Activated CD4-positive, alpha-beta T cell treated with anti-CD3 and anti-CD28 coated beads for 36 hours (primary cell): ENCODE measurements around the gene TNS1. TPM values are rescaled to one million over a fixed set of nuclear protein-coding genes. Genes with fewer than 3 reads are reported as not detected.
"Not testable (repeated sequence)": the region's sequence is repeated elsewhere in the genome, so short reads cannot be mapped to it uniquely, and the experiment has no call there.

Experiments
- ATAC-seq: fragments of 200-7000 bp; cut with Tn5 transposase; one replicate; pipeline ENCODE4 v1.10.0; 2021; ENCODE audit warnings: mild to moderate bottlenecking, moderate library complexity
- CTCF ChIA-PET: fragments of 350-600 bp; sonication (Branson Sonifier 250); formaldehyde crosslinking; loops from one replicate; lab custom pipeline; 2021; ENCODE audit warnings: antibody characterized with exemption; lab: Charles Lee
- POLR2A ChIA-PET: fragments of 350-600 bp; sonication (Branson Sonifier 250); formaldehyde crosslinking; loops from one replicate; lab custom pipeline; 2021; ENCODE audit warnings: antibody characterized with exemption, inconsistent platforms; lab: Charles Lee
- DNase-seq: peaks from one replicate; pipeline ENCODE4 v3.0.0-alpha.2; 2020
- H3K27ac Mint-ChIP-seq: one replicate; pipeline ENCODE4 v1.8.0; 2021; ENCODE audit warnings: mixed read lengths
- H3K27me3 Mint-ChIP-seq: one replicate; pipeline ENCODE4 v1.8.0; 2021; ENCODE audit warnings: mixed read lengths
- H3K36me3 Mint-ChIP-seq: one replicate; pipeline ENCODE4 v1.8.0; 2021; ENCODE audit warnings: low read depth, mixed read lengths
- H3K4me1 Mint-ChIP-seq: one replicate; pipeline ENCODE4 v1.8.0; 2021; ENCODE audit warnings: mixed read lengths
- H3K4me3 Mint-ChIP-seq: one replicate; pipeline ENCODE4 v1.8.0; 2021; ENCODE audit warnings: mild to moderate bottlenecking, moderate library complexity, mixed read lengths
- H3K9me3 Mint-ChIP-seq: one replicate; pipeline ENCODE4 v1.8.0; 2021; ENCODE audit warnings: low read depth, mixed read lengths
- intact Hi-C, 2 experiments: fragments of 100-400 bp; cut with DNase I in 1 of 2; cut with micrococcal nuclease in 1 of 2; formaldehyde crosslinking; loops; one replicate each; pipeline versions ENCODE4 v1.14.2 to v1.15.1; 2022 to 2024; cut with DNase I, micrococcal nuclease
- total RNA-seq, 2 experiments: library from RNA; stranded (reverse); gene quantifications; one replicate each; pipeline ENCODE4 v1.2.3, GENCODE V29; 2021

Gene TNS1
- total RNA-seq, 2 experiments from 2014 or later, result 0.64 to 0.88 TPM

DNA sequence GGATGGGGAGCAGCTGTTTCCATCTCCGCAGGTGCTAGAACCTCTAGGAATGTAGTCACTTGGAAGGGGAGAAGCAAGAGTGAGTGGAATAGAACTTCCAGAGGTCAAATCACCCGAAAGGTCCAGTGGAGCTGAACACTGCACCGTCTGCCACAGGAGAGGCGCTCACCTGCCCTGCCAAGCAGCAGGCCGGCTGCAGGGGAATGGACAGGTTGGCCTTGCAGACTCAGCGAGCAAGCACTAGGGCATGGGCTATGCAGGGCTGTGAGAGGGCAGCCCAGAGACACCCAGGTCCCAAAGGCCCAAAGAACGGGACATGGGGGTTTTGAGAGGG, 214.2 kb downstream of the TNS1 start:
- no peak overlapping the region for H3K27ac Mint-ChIP-seq

DNA sequence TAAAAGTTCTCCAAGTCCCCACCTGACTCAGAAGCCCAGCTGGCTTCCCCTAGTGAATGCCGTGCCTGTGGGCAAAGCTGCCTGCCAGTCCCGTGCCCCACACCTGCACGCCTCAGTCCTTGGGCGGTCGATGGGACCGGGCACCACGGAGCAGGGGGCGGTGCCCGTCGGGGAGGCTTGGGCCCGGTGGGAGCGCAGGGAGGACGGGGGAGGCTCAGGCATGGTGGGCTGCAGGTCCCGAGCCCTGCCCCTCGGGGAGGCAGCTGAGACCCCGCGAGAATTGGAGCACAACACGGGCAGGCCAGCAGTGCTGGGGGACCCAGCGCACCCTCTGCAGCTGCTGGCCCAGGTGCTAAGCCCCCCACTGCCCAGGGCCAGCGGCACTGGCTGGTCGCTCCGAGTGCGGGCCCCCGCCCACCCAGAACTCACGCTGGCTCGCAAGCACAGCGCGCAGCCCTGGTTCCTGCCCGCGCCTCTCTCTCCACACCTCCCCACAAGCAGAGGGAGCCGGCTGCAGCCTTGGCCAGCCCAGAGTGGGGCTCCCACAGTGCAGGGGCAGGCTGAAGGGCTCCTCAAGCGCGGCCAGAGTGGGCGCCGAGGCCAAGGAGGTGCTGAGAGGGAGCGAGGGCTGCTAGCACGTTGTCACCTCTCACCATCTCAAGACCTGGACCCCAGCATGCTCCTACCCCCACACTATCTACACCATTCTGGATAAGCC, 215.5 kb downstream of the TNS1 start:
- DNase-seq (no peak), ATAC-seq (no peak)
- POLR2A ChIA-PET, result no interaction called here
- H3K36me3 Mint-ChIP-seq, result peaks cover 3% of the 10 kb centered on the region
- H3K27me3 Mint-ChIP-seq, result no peaks in the 10 kb centered on the region
- peaks cover 6% of the 10 kb centered on the region for H3K4me1 Mint-ChIP-seq
- no peak overlapping the region for H3K4me3 Mint-ChIP-seq
- CTCF ChIA-PET, result interaction anchor here (0.6 to 9.2 kb wide), 23 partner anchors 9 to 287 kb away, joined by 3 to 125 read pairs (median 6); partner anchors contain the start of gene RUFY4
- H3K9me3 Mint-ChIP-seq, result peaks cover 8% of the 10 kb centered on the region
- intact Hi-C loops, result no loop called here
- no peak overlapping the region for H3K27ac Mint-ChIP-seq

More for the DNA sequence above, 214.2 kb downstream of the TNS1 start:
- Mint-ChIP-seq H3K4me1 (peaks cover 6% of the 10 kb centered on the region), H3K36me3 (no peaks in the 10 kb centered on the region), H3K9me3 (no peaks in the 10 kb centered on the region), H3K27me3 (no peaks in the 10 kb centered on the region), H3K4me3 (no peak overlapping the region)
- intact Hi-C loops, result loop anchor here (1.0 kb wide), 4 partner anchors 98 to 281 kb away; partner anchors contain the start of gene RUFY4 (in 1 of the 2)
- DNase-seq, result no peak
- ChIA-PET CTCF (interaction anchor here (0.6 to 9.2 kb wide), 24 partner anchors 9 to 467 kb away, joined by 3 to 125 read pairs (median 4); partner anchors contain the start of gene RUFY4), POLR2A (no interaction called here)
- ATAC-seq, result no peak

DNA sequence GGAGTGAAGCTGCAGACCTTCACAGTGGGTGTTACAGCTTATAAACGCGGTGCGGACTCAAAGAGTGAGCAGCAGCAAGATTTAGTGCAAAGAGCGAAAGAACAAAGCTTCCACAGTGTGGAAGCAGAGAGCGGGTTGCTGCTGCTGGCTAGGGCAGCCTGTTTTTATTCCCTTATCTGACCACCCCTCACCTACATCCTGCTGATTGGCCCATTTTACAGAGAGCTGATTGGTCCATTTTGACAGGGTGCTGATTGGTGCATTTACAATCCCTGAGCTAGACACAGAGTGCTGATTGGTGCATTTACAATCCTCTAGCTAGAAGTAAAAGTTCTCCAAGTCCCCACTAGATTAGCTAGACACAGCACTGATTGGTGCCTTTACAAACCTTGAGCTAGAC, 216.2 kb downstream of the TNS1 start:
- H3K36me3 Mint-ChIP-seq, intact Hi-C loops, DNase-seq, H3K9me3 Mint-ChIP-seq, H3K4me1 Mint-ChIP-seq, H3K4me3 Mint-ChIP-seq, H3K27ac Mint-ChIP-seq, POLR2A ChIA-PET, ATAC-seq, H3K27me3 Mint-ChIP-seq: not testable (repeated sequence)
- CTCF ChIA-PET, result interaction anchor here (0.6 to 9.2 kb wide), 27 partner anchors 8 to 457 kb away, joined by 3 to 125 read pairs (median 6); partner anchors contain the start of gene RUFY4

DNA sequence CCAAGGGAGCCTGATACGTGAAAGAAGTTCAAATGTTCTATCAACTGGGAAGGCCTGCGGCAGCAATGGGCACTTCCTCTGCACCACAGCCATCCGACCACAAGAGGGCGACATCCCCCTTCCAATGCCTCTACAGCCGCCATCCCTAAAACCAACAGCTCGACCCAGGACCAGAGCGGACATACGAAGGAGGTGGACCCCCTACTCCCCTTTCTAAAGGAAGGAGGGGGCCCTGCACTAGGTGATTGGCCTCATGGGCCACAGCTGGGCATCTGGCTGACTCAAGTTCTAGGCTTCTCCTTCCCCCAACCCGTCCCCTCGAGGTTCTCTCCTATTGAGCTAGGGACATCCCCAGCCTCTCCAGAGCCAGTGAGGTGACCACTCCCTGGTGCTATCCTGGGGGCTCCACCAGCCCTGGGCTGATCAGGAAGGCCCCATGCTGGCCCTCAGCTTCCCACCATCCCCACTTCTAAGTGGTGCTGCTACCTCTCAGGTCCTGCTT, 217.2 kb downstream of the TNS1 start:
- CTCF ChIA-PET, result interaction anchor here (0.6 to 9.2 kb wide), 41 partner anchors 9 to 458 kb away, joined by 3 to 125 read pairs (median 4); partner anchors contain the start of gene RUFY4
- H3K4me3 Mint-ChIP-seq, result no peak overlapping the region
- no peaks in the 10 kb centered on the region for H3K27me3 Mint-ChIP-seq
- H3K9me3 Mint-ChIP-seq, result peaks cover 8% of the 10 kb centered on the region
- DNase-seq, result peak; percentile 88
- peak; percentile 71 for ATAC-seq
- H3K27ac Mint-ChIP-seq, result peak overlapping the region; percentile 2
- H3K36me3 Mint-ChIP-seq, result peaks cover 3% of the 10 kb centered on the region
- POLR2A ChIA-PET, result no interaction called here
- peaks cover 7% of the 10 kb centered on the region for H3K4me1 Mint-ChIP-seq
- intact Hi-C loops, result loop anchor here (1.0 kb wide), 5 partner anchors 101 to 283 kb away; no protein-coding TSS in a partner anchor

DNA sequence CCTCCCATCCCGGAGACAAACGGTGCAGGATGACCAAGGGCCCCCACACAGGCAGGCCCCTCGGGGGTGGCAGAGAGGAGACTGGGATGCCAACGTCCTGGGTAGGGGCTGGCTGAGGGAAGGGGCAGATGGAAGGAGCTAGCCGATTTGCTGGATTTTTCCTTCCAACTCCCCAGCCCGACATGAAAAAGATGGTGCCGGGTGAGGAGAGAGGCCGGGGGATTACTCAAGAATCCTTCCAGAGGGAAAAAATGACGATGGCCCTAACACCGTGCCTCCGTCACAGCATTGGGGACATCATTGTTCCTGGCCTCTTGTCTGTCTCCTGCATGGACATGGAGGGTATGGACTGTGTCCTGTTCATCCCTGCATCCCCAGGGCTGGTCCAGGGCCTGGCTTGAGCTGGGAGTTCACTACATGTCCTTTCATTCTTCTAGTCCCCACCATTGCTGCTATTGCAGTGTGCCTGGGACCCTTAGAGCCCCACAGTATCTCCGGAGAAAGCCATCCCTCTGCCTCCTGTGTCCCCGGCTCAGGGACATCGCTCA, 217.7 kb downstream of the TNS1 start:
- Mint-ChIP-seq H3K27ac (peak overlapping the region; percentile 2), H3K9me3 (peaks cover 8% of the 10 kb centered on the region), H3K27me3 (no peaks in the 10 kb centered on the region), H3K36me3 (peaks cover 3% of the 10 kb centered on the region), H3K4me1 (peaks cover 5% of the 10 kb centered on the region), H3K4me3 (no peak overlapping the region)
- intact Hi-C loops, result loop anchor here (1.0 kb wide), 5 partner anchors 101 to 283 kb away; no protein-coding TSS in a partner anchor
- ChIA-PET POLR2A (no interaction called here), CTCF (interaction anchor here (0.6 to 9.2 kb wide), 30 partner anchors 8 to 365 kb away, joined by 3 to 125 read pairs (median 5); partner anchors contain the start of gene RUFY4)
- DNase-seq, result no peak
- peak; percentile 20 for ATAC-seq

DNA sequence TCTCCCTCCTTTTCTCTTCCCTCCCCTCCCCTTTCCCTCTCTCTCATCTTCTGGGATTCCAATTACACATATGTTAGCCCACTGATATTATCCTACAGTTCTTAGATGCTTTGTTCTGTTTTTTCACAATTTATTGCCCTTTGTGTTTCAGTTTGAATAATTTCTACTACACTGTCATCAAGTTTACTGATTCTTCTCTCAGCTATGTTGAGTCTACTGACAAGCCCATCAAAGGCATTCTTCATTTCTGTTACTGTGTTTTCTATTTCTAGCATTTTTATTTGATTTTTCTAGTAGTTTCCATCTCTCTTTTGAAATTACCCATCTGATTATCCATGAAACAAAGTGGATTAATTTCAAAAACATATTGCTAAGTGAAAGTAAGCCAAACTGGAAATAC, 219.6 kb downstream of the TNS1 start:
- Mint-ChIP-seq H3K4me1 (peaks cover 11% of the 10 kb centered on the region), H3K36me3 (peaks cover 3% of the 10 kb centered on the region), H3K27me3 (no peaks in the 10 kb centered on the region), H3K27ac (no peak overlapping the region), H3K4me3 (no peak overlapping the region), H3K9me3 (peaks cover 8% of the 10 kb centered on the region)
- intact Hi-C loops, result no loop called here
- ChIA-PET POLR2A (no interaction called here), CTCF (interaction anchor here (0.7 to 2.0 kb wide), 4 partner anchors 9 to 210 kb away, joined by 3 to 8 read pairs (median 4); no protein-coding TSS in a partner anchor)
- ATAC-seq (no peak), DNase-seq (no peak)

DNA sequence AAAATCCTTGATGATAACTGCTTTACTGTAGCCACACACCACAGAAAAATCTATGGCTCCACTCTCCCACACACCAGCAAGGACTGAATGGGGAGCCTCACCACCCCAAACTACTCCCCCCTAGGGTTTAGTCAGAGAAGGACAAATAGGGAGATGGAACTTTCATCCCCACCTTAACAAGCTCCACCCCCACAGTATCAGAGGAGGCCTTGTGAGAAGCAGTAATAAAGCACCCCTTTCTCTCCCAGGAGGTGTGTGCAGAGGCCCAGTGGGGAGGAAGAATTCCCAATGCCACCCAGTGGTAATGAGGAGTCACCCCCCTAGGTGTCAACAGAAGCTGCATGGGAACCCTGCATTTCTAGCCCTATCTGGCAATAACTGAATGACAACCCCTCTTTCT, 224.9 kb downstream of the TNS1 start:
- H3K4me3 Mint-ChIP-seq, result no peak overlapping the region
- H3K36me3 Mint-ChIP-seq, result no peaks in the 10 kb centered on the region
- H3K27me3 Mint-ChIP-seq, result peaks cover 2% of the 10 kb centered on the region
- H3K4me1 Mint-ChIP-seq, result peaks cover 11% of the 10 kb centered on the region
- ChIA-PET POLR2A (no interaction called here), CTCF (interaction anchor here (1.3 to 3.7 kb wide), 5 partner anchors 8 to 291 kb away, joined by 3 to 37 read pairs (median 7); partner anchors contain the start of gene RUFY4)
- ATAC-seq (no peak), DNase-seq (no peak)
- peaks cover under 1% of the 10 kb centered on the region for H3K9me3 Mint-ChIP-seq
- intact Hi-C loops, result no loop called here
- no peak overlapping the region for H3K27ac Mint-ChIP-seq

DNA sequence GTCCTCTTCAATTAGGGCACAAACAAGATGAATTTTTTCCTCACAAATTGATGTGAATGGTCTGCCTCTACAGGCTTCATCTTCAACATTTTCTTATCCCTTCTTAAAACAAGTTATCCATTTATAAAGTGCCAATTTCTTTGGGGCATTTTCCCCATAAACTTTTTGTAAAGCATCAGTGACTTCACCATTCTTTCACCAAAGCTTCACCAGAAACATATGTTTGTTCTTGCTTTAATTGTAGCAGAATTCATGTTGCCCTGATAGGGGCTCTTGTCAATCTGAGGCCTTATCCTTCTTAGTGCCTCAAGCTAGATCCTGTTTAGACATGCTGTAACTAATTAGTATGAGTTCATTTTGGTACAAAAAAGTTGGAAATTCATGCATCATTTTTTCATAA, 226.2 kb downstream of the TNS1 start:
- Mint-ChIP-seq H3K9me3 (no peaks in the 10 kb centered on the region), H3K36me3 (no peaks in the 10 kb centered on the region), H3K4me1 (peaks cover 11% of the 10 kb centered on the region), H3K27ac (no peak overlapping the region), H3K4me3 (no peak overlapping the region), H3K27me3 (peaks cover 2% of the 10 kb centered on the region)
- no peak for DNase-seq
- ChIA-PET CTCF (interaction anchor here (0.8 to 3.7 kb wide), 3 partner anchors 10 to 110 kb away, joined by 3 to 37 read pairs (median 7); no protein-coding TSS in a partner anchor), POLR2A (no interaction called here)
- intact Hi-C loops, result no loop called here
- ATAC-seq, result no peak

DNA sequence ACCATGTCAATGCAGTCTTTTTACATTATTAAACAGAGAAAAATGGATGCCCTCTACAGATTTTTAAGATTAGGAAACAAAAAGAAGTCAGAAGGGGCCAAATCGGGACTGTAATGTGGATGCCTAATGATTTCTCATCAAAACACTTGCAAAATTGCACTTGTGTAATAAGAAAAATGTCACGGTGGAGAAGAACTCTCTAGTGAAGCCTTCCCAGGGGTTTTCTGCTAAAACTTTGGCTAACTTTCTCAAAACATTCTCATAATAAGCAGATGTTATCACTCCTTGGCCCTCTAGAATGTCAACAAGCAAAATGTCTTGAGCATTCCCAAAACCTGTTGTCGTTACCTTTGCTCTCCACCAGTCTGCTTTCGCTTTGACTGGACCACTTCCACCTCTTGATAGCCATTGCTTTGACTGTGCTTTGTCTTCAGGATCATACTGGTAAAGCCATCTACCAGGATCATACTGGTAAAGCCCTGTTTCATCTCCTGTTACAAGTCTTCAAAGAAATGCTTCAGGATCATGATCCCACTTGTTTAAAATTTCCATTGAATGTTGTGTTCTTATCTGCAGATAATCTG, 226.8 kb downstream of the TNS1 start:
- no peak for DNase-seq
- ChIA-PET POLR2A (no interaction called here), CTCF (interaction anchor here (0.5 to 4.7 kb wide), 5 partner anchors 10 to 987 kb away, joined by 3 to 37 read pairs (median 3); no protein-coding TSS in a partner anchor)
- intact Hi-C loops, result no loop called here
- no peak for ATAC-seq
- no peaks in the 10 kb centered on the region for H3K36me3 Mint-ChIP-seq
- H3K27me3 Mint-ChIP-seq, result peaks cover 2% of the 10 kb centered on the region
- H3K27ac Mint-ChIP-seq, result no peak overlapping the region
- no peak overlapping the region for H3K4me3 Mint-ChIP-seq
- H3K9me3 Mint-ChIP-seq, result no peaks in the 10 kb centered on the region
- H3K4me1 Mint-ChIP-seq, result peaks cover 11% of the 10 kb centered on the region

DNA sequence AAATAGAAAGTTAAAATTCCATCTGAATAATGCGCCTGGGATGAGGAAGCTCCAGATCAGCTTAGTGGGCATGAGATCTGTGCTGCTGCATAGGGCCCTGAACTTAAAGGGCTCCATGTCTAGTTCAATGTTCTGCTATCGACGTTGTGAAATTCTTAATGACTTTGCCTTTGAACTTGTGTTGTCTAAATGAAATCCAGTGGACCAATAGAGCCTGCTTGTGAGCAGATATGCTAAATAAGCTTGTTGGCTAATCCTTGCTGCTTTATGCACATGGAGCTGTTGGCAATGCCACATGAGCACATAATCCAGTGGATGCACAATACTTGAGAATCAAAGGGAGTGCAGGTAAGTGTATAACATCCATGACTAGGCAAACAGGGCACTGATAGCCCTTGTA, 228.6 kb downstream of the TNS1 start:
- H3K4me1 Mint-ChIP-seq, result peaks cover 3% of the 10 kb centered on the region
- no peak overlapping the region for H3K27ac Mint-ChIP-seq
- POLR2A ChIA-PET, result no interaction called here
- no peaks in the 10 kb centered on the region for H3K9me3 Mint-ChIP-seq
- no peak for ATAC-seq
- CTCF ChIA-PET, result interaction anchor here (1.0 to 4.7 kb wide), 3 partner anchors 10 to 15 kb away, joined by 3 to 23 read pairs (median 11); no protein-coding TSS in a partner anchor
- intact Hi-C loops, result no loop called here
- H3K36me3 Mint-ChIP-seq, result no peaks in the 10 kb centered on the region
- H3K27me3 Mint-ChIP-seq, result peaks cover 4% of the 10 kb centered on the region
- no peak for DNase-seq
- no peak overlapping the region for H3K4me3 Mint-ChIP-seq

DNA sequence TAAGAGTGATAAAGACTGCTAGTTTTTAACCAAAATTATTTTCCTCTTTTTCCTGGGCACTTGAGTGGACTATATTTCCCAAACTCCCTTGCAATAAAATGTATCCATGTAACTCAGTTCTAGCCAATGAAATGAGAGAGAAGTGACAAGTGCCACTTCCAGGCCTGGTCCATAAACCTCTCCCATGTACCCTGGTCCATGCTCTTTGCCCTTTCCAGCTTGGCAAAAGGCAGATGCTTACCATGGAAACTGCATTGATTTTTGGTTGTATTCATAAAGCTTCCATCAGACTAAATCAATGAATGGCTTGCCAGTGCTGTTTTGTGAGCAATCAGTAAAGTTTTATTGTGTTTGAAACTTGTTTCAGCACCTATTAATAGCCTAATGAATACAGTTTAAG, 229.3 kb downstream of the TNS1 start:
- no peaks in the 10 kb centered on the region for H3K36me3 Mint-ChIP-seq
- intact Hi-C loops, result no loop called here
- ATAC-seq (no peak), DNase-seq (no peak)
- H3K4me3 Mint-ChIP-seq, result no peak overlapping the region
- ChIA-PET CTCF (interaction anchor here (1.7 to 4.7 kb wide), 2 partner anchors 12 to 16 kb away, joined by 11 to 23 read pairs; no protein-coding TSS in a partner anchor), POLR2A (no interaction called here)
- H3K4me1 Mint-ChIP-seq, result no peaks in the 10 kb centered on the region
- H3K27ac Mint-ChIP-seq, result no peak overlapping the region
- H3K27me3 Mint-ChIP-seq, result peaks cover 4% of the 10 kb centered on the region
- H3K9me3 Mint-ChIP-seq, result no peaks in the 10 kb centered on the region
